ENCODE data around the gene PLEKHA5.
"Not testable (repeated sequence)": the region's sequence is repeated elsewhere in the genome, so short reads cannot be mapped to it uniquely, and the experiment has no call there.

The PLEKHA5 gene

GRCh38 chr12:19302100-19302640 lies 172.6 kb downstream of the PLEKHA5 start:
- TF ChIP-seq CTCF (IDR thresholded peaks at IDR 0.05; ENCODE audit: insufficient read depth, low read depth, low read length, missing control alignments), result no peak
- H3K4me3 ChIP-seq (ENCODE audit: low read length), result no peak overlapping the region

GRCh38 chr12:19303496-19303895 lies 174.0 kb downstream of the PLEKHA5 start:
- H3K4me3 ChIP-seq (ENCODE audit: low read length), result no peak overlapping the region
- TF ChIP-seq CTCF (IDR thresholded peaks at IDR 0.05; ENCODE audit: insufficient read depth, low read depth, low read length, missing control alignments), result no peak
- DNase-seq (ENCODE audit: low read depth), result no peak

More at GRCh38 chr12:19302100-19302640, 172.6 kb downstream of the PLEKHA5 start:
- no peak for DNase-seq (ENCODE audit: low read depth)

- DNase-seq (ENCODE audit: low read depth), result no peak
- no peak for TF ChIP-seq CTCF (IDR thresholded peaks at IDR 0.05; ENCODE audit: insufficient read depth, low read depth, low read length, missing control alignments)
- H3K4me3 ChIP-seq (ENCODE audit: low read length), result no peak overlapping the region
Observed at GRCh38 chr12:19304149-19304750, 174.7 kb downstream of the PLEKHA5 start.

GRCh38 chr12:19305621-19306020 lies 176.1 kb downstream of the PLEKHA5 start:
- DNase-seq (ENCODE audit: low read depth); H3K4me3 ChIP-seq (ENCODE audit: low read length): not testable (repeated sequence)

- no peak for TF ChIP-seq CTCF (IDR thresholded peaks at IDR 0.05; ENCODE audit: insufficient read depth, low read depth, low read length, missing control alignments)
- no peak for DNase-seq (ENCODE audit: low read depth)
- H3K4me3 ChIP-seq (ENCODE audit: low read length), result no peak overlapping the region
Observed at GRCh38 chr12:19306366-19306765, 176.8 kb downstream of the PLEKHA5 start.

- DNase-seq (ENCODE audit: low read depth), result no peak
- H3K4me3 ChIP-seq (ENCODE audit: low read length), result no peak overlapping the region
- no peak for TF ChIP-seq CTCF (IDR thresholded peaks at IDR 0.05; ENCODE audit: insufficient read depth, low read depth, low read length, missing control alignments)
Observed at GRCh38 chr12:19307451-19307850, 177.9 kb downstream of the PLEKHA5 start.

- TF ChIP-seq CTCF (IDR thresholded peaks at IDR 0.05; ENCODE audit: insufficient read depth, low read depth, low read length, missing control alignments), result no peak
- H3K4me3 ChIP-seq (ENCODE audit: low read length), result no peak overlapping the region
- no peak for DNase-seq (ENCODE audit: low read depth)
Observed at GRCh38 chr12:19311165-19311564, 181.6 kb downstream of the PLEKHA5 start.
